ENCODE results near the gene SFMBT1. TPM values are rescaled to one million over a fixed set of nuclear protein-coding genes. Genes with fewer than 3 reads are reported as not detected.

The SFMBT1 gene
- total and polyA plus RNA-seq, 2 donors (not counting 1 experiment from before 2014, with no cell fraction given), result 3.7 to 5.6 TPM

DNA sequence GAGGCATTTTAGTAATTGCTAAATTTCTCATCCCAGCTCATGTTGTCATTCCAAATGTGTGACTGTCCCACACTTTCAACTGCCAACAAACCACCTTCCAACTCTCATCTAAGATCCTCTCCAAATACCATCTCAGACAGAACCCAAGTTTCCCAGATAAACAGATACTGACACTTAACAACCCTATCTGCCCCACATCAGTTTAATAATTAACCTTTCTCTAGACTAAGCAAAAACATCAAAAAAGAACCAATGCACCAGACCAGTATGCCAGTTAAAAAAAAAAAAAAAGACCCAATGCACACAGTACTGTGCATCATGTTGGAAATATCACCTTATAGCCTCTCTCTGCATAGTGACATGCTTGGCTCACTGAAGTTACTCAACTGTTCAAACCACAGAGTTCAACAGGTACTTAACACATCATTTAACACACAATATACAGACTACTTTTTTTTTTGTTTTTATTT lies 5.5 kb downstream of the SFMBT1 start:
- TF ChIP-seq EZH2 (IDR thresholded peaks at IDR 0.05; ENCODE audit: low read length, missing control alignments), result no peak
- TF ChIP-seq, protein P1, sequence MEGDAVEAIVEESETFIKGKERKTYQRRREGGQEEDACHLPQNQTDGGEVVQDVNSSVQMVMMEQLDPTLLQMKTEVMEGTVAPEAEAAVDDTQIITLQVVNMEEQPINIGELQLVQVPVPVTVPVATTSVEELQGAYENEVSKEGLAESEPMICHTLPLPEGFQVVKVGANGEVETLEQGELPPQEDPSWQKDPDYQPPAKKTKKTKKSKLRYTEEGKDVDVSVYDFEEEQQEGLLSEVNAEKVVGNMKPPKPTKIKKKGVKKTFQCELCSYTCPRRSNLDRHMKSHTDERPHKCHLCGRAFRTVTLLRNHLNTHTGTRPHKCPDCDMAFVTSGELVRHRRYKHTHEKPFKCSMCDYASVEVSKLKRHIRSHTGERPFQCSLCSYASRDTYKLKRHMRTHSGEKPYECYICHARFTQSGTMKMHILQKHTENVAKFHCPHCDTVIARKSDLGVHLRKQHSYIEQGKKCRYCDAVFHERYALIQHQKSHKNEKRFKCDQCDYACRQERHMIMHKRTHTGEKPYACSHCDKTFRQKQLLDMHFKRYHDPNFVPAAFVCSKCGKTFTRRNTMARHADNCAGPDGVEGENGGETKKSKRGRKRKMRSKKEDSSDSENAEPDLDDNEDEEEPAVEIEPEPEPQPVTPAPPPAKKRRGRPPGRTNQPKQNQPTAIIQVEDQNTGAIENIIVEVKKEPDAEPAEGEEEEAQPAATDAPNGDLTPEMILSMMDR (conservative IDR thresholded peaks at IDR 0.05 in 1 of 2, IDR thresholded peaks at IDR 0.05 in 1 of 2; ENCODE audit: low read depth in 1 of 2, low read length in 2 of 2), result no peak
- no peak overlapping the region for H3K4me2 ChIP-seq (ENCODE audit: extremely low read depth, insufficient read depth, low read length)
- DNase-seq (ENCODE audit: low read depth in 2 of 2), result peak in 1 of 2 donors; percentile 42
- H3K4me1 ChIP-seq (ENCODE audit: control insufficient read depth, extremely low read depth, insufficient read depth, low read length), result peaks cover 4% of the 10 kb centered on the region
- H3K79me2 ChIP-seq (ENCODE audit: control insufficient read depth, insufficient read depth, low read length), result no peaks in the 10 kb centered on the region
- H3K27me3 ChIP-seq (ENCODE audit: control insufficient read depth, insufficient read depth, low read length), result no peaks in the 10 kb centered on the region
- H3K9me3 ChIP-seq (ENCODE audit: control insufficient read depth, insufficient read depth, low read depth, low read length), result no peaks in the 10 kb centered on the region
- no peak overlapping the region for H3K4me3 ChIP-seq (replicated peaks in 1 of 4; ENCODE audit: control extremely low read depth in 1 of 4, insufficient read depth in 1 of 4, low read depth in 3 of 4, low read length in 4 of 4)
- H3K36me3 ChIP-seq (ENCODE audit: control insufficient read depth, insufficient read depth, low read length), result no peaks in the 10 kb centered on the region
- H4K20me1 ChIP-seq (ENCODE audit: control insufficient read depth, extremely low read depth, insufficient read depth, low read length), result no peaks in the 10 kb centered on the region
- no peak overlapping the region for H3K27ac ChIP-seq (ENCODE audit: insufficient read depth, low read length)
- no peak overlapping the region for H3K9ac ChIP-seq (ENCODE audit: insufficient read depth, low read length)
- H2AFZ ChIP-seq (ENCODE audit: low read length), result no peak overlapping the region

DNA sequence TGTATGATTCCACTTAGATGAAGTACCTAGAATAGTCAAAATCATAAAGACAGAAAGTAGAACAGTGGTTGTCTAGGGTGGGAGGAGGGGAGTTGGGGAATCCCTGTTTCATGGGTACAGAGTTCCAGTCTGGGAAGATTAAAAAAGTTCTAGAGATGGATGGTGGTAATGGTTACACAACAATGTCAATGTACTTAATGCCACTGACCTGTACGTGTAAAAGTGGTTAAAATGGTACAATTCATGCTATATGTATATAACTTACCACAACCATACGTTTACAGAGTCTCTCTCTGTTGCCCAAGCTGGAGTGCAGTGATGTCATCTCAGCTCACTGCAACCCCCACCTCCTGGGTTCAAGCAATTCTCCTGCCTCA lies 6.5 kb downstream of the SFMBT1 start:
- no peak overlapping the region for H3K27ac ChIP-seq (ENCODE audit: insufficient read depth, low read length)
- no peaks in the 10 kb centered on the region for H3K9me3 ChIP-seq (ENCODE audit: control insufficient read depth, insufficient read depth, low read depth, low read length)
- no peak overlapping the region for H3K4me2 ChIP-seq (ENCODE audit: extremely low read depth, insufficient read depth, low read length)
- H3K4me3 ChIP-seq (replicated peaks in 1 of 4; ENCODE audit: control extremely low read depth in 1 of 4, insufficient read depth in 1 of 4, low read depth in 3 of 4, low read length in 4 of 4), result no peak overlapping the region
- H3K4me1 ChIP-seq (ENCODE audit: control insufficient read depth, extremely low read depth, insufficient read depth, low read length), result peaks cover 1% of the 10 kb centered on the region
- no peaks in the 10 kb centered on the region for H3K79me2 ChIP-seq (ENCODE audit: control insufficient read depth, insufficient read depth, low read length)
- DNase-seq (ENCODE audit: low read depth in 2 of 2), result no peak
- TF ChIP-seq, protein P1 (conservative IDR thresholded peaks at IDR 0.05 in 1 of 2, IDR thresholded peaks at IDR 0.05 in 1 of 2; ENCODE audit: low read depth in 1 of 2, low read length in 2 of 2), result no peak
- TF ChIP-seq EZH2 (IDR thresholded peaks at IDR 0.05; ENCODE audit: low read length, missing control alignments), result no peak
- H3K9ac ChIP-seq (ENCODE audit: insufficient read depth, low read length), result no peak overlapping the region
- no peaks in the 10 kb centered on the region for H3K27me3 ChIP-seq (ENCODE audit: control insufficient read depth, insufficient read depth, low read length)
- no peak overlapping the region for H2AFZ ChIP-seq (ENCODE audit: low read length)
- no peaks in the 10 kb centered on the region for H3K36me3 ChIP-seq (ENCODE audit: control insufficient read depth, insufficient read depth, low read length)
- H4K20me1 ChIP-seq (ENCODE audit: control insufficient read depth, extremely low read depth, insufficient read depth, low read length), result no peaks in the 10 kb centered on the region

DNA sequence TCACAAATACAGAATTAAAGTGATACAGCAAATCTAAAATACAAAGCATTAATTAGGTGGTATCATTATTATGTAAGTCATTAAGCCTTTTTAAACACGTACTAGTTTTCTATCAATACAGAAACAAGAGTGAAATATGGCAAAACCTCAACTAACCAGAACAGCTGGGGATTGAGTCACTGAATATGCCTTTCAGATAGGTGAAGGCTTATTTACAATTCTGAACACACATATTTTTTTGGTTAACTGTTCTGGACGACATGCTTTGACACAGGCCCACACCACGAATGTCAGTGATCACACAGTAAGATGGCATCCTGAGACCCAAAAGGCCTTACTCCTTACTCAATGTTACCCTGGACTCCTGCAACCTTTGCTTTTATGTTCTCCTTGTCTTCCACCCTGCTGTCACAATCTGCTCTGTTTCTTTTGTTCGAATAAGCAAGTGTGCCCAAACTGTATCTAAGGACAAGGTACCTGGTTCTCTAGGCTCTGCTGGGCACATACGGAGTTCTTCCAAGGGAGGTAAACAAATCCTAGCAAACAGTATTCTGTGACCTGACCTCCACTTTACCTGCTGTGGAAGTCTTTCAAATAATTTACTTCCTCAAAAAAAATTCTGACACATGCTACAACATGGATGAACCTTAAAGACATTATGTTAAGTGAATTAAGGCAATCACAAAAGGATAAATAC lies 7.0 kb downstream of the SFMBT1 start:
- no peak overlapping the region for H3K4me2 ChIP-seq (ENCODE audit: extremely low read depth, insufficient read depth, low read length)
- no peaks in the 10 kb centered on the region for H3K79me2 ChIP-seq (ENCODE audit: control insufficient read depth, insufficient read depth, low read length)
- H3K36me3 ChIP-seq (ENCODE audit: control insufficient read depth, insufficient read depth, low read length), result no peaks in the 10 kb centered on the region
- H2AFZ ChIP-seq (ENCODE audit: low read length), result no peak overlapping the region
- TF ChIP-seq, protein P1 (conservative IDR thresholded peaks at IDR 0.05 in 1 of 2, IDR thresholded peaks at IDR 0.05 in 1 of 2; ENCODE audit: low read depth in 1 of 2, low read length in 2 of 2), result no peak
- no peak for TF ChIP-seq EZH2 (IDR thresholded peaks at IDR 0.05; ENCODE audit: low read length, missing control alignments)
- H3K9ac ChIP-seq (ENCODE audit: insufficient read depth, low read length), result no peak overlapping the region
- H3K9me3 ChIP-seq (ENCODE audit: control insufficient read depth, insufficient read depth, low read depth, low read length), result no peaks in the 10 kb centered on the region
- no peaks in the 10 kb centered on the region for H4K20me1 ChIP-seq (ENCODE audit: control insufficient read depth, extremely low read depth, insufficient read depth, low read length)
- no peaks in the 10 kb centered on the region for H3K4me1 ChIP-seq (ENCODE audit: control insufficient read depth, extremely low read depth, insufficient read depth, low read length)
- H3K27ac ChIP-seq (ENCODE audit: insufficient read depth, low read length), result no peak overlapping the region
- no peaks in the 10 kb centered on the region for H3K27me3 ChIP-seq (ENCODE audit: control insufficient read depth, insufficient read depth, low read length)
- no peak for DNase-seq (ENCODE audit: low read depth in 2 of 2)
- no peak overlapping the region for H3K4me3 ChIP-seq (replicated peaks in 1 of 4; ENCODE audit: control extremely low read depth in 1 of 4, insufficient read depth in 1 of 4, low read depth in 3 of 4, low read length in 4 of 4)
